ENCODE measurements around the gene UPK3BL2. TPM values are rescaled to one million over a fixed set of nuclear protein-coding genes. Genes with fewer than 3 reads are reported as not detected.
"Not testable (repeated sequence)": the region's sequence is repeated elsewhere in the genome, so short reads cannot be mapped to it uniquely, and the experiment has no call there.

Gene UPK3BL2
- total and polyA plus RNA-seq, 2 of the 4 experiments (the other 2 are of a cell fraction), result 0.18 to 5.7 TPM

DNA sequence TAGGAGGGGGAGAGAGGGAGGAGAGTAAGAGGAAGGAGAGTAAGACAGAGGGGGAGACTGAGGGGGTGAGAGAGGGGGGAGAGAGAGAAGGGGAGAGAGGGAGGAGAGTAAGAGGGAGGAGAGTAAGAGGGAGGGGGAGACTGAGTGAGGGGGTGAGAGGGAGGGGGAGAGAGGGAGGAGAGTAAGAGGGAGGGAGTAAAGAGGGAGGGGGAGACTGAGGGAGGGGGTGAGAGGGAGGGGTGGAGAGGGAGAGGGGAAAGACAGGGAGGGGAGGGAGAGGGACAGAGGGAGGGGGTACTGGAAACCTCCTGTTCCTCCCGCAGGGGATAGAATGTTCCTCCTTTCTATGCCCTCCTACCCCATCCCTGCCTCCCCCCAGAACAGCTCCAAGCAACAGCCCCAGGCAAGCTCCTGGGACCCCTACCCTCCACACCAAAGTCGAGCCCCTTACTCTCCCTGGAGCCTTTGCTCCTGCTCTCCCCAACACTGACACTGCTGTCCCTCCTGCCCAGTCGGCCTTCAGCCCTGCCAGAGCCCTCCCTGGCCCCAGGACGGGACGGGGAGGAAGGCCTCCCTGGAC lies 30.8 kb downstream of the UPK3BL2 start:
- H2BK20ac ChIP-seq (ENCODE audit: low read depth, low read length); H4K5ac ChIP-seq (ENCODE audit: low read depth, low read length); H3K9me1 ChIP-seq (ENCODE audit: insufficient read depth, low read length); H3K18ac ChIP-seq (ENCODE audit: low read depth, low read length); in situ Hi-C loops (cut with MboI; ENCODE audit: low sequenced_read_pairs); dilution Hi-C loops (cut with HindIII; ENCODE audit: low sequenced_read_pairs, unreplicated experiment); POLR2A ChIA-PET (ENCODE audit: unreplicated experiment); H3K36me3 ChIP-seq (ENCODE audit: control insufficient read depth, insufficient read depth, low read length); H3K79me1 ChIP-seq (ENCODE audit: low read depth in 1 of 2, low read length in 2 of 2); H3K4me1 ChIP-seq (ENCODE audit: control insufficient read depth, insufficient read depth, low read length); CTCF ChIA-PET; intact Hi-C loops (cut with micrococcal nuclease); H3K9me3 ChIP-seq (ENCODE audit: control insufficient read depth, insufficient read depth, low read length); BruUV-seq (replicated peaks); H2AFZ ChIP-seq (replicated peaks; ENCODE audit: low read length, poor library complexity); H4K20me1 ChIP-seq (ENCODE audit: insufficient read depth, low read length); H3K27me3 ChIP-seq (ENCODE audit: control insufficient read depth, insufficient read depth, low read length); H2AK9ac ChIP-seq (replicated peaks; ENCODE audit: low read depth, low read length, poor library complexity): not testable (repeated sequence)
- H2BK120ac ChIP-seq (ENCODE audit: low read depth, low read length), result peak overlapping the region; percentile 89
- no CpG with 5 or more reads among the region's 5 CpGs for WGBS, 2 experiments (ENCODE audit: extremely low coverage in 2 of 2, insufficient read length in 1 of 2)
- peak overlapping the region; percentile 72 for H2BK5ac ChIP-seq (ENCODE audit: low read depth, low read length, poor library complexity, severe bottlenecking)
- 0 out of 2 replicates have a peak overlapping the region, but pooled peaks have one; percentile 32 for H3K56ac ChIP-seq (ENCODE audit: extremely low read depth, insufficient read depth, low read length)
- H2AK5ac ChIP-seq (ENCODE audit: low read depth, low read length), result peak overlapping the region; percentile 98
- H2BK15ac ChIP-seq (ENCODE audit: low read depth, low read length), result peak overlapping the region; percentile 99; the same call in 1 of the 3 replicates
- peak overlapping the region; percentile 26; the same call in 1 of the 2 replicates for H3K4me3 ChIP-seq (ENCODE audit: insufficient read depth, low read depth, low read length)
- H4K91ac ChIP-seq (ENCODE audit: insufficient read depth, low read depth, low read length), result peak overlapping the region; percentile 75
- peak overlapping the region; percentile 31; the same call in 1 of the 2 replicates for H3K23ac ChIP-seq (ENCODE audit: low read depth, low read length)
- peak; percentile 66 for TF ChIP-seq MAZ (IDR thresholded peaks at IDR 0.05; ENCODE audit: borderline replicate concordance, low read depth, low read length)
- peak overlapping the region; percentile 96 for H3K14ac ChIP-seq (replicated peaks; ENCODE audit: low read depth, low read length)
- peak; percentile 74 for DNase-seq
- H3K9ac ChIP-seq (ENCODE audit: low read depth, low read length), result peak overlapping the region; percentile 57
- H3K4ac ChIP-seq (ENCODE audit: low read depth, low read length), result peak overlapping the region; percentile 92
- H4K8ac ChIP-seq (ENCODE audit: low read depth in 2 of 2, low read length in 2 of 2), result peak overlapping the region; percentile 91 to 95; a peak in 3 of 4 replicates
- ATAC-seq (ENCODE audit: low read depth), result peak; percentile 9
- peak overlapping the region; percentile 45; the same call in 1 of the 2 replicates for H3K27ac ChIP-seq (ENCODE audit: insufficient read depth, low read length)
- H3K4me2 ChIP-seq (ENCODE audit: low read depth, low read length), result peak overlapping the region; percentile 50; the same call in 1 of the 2 replicates

DNA sequence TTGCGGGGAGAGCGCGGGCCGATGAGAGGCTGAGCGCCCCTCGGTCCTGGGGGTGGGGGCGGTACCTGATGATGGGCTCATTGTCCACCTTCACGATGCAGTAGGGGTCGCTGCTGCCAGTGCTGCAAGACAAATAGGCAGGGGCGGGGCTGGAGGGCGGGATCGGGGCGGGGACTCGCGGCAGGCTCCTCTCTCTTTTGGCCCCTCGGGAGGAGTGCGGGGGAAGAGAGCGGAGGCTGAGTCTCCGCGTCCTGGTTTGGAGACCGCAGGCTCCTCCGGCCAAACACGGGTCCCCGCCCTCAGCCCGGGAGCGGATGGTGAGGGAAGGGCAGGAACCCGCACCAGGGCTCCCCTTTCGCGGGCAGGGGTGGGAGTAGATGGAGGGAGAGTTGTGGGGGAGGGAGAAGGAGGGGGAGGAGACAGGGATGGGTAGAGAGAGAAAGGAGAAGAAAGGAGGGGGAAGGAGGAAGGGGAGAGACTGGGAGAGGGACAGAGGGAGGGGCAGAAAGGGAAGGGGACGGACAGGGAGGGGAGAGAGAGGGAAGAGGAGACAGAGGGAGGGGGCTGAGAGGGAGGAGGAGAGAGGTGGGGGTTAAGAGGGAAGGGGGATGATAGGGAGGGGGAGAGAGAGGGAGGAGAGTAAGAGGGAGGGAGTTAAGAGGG lies 31.5 kb downstream of the UPK3BL2 start:
- dilution Hi-C loops (cut with HindIII; ENCODE audit: low sequenced_read_pairs, unreplicated experiment); H2BK5ac ChIP-seq (ENCODE audit: low read depth, low read length, poor library complexity, severe bottlenecking); H3K27me3 ChIP-seq (ENCODE audit: control insufficient read depth, insufficient read depth, low read length); H4K8ac ChIP-seq (ENCODE audit: low read depth in 2 of 2, low read length in 2 of 2); H3K4me1 ChIP-seq (ENCODE audit: control insufficient read depth, insufficient read depth, low read length); H3K27ac ChIP-seq (ENCODE audit: insufficient read depth, low read length); H4K20me1 ChIP-seq (ENCODE audit: insufficient read depth, low read length); H3K36me3 ChIP-seq (ENCODE audit: control insufficient read depth, insufficient read depth, low read length); H2BK15ac ChIP-seq (ENCODE audit: low read depth, low read length); H3K4me3 ChIP-seq (ENCODE audit: insufficient read depth, low read depth, low read length); H3K18ac ChIP-seq (ENCODE audit: low read depth, low read length); H2BK20ac ChIP-seq (ENCODE audit: low read depth, low read length); DNase-seq; in situ Hi-C loops (cut with MboI; ENCODE audit: low sequenced_read_pairs); H2AK9ac ChIP-seq (replicated peaks; ENCODE audit: low read depth, low read length, poor library complexity); H2BK120ac ChIP-seq (ENCODE audit: low read depth, low read length); H3K9me3 ChIP-seq (ENCODE audit: control insufficient read depth, insufficient read depth, low read length); H2AK5ac ChIP-seq (ENCODE audit: low read depth, low read length); H3K9ac ChIP-seq (ENCODE audit: low read depth, low read length); H3K14ac ChIP-seq (replicated peaks; ENCODE audit: low read depth, low read length); H3K79me1 ChIP-seq (ENCODE audit: low read depth in 1 of 2, low read length in 2 of 2); H3K56ac ChIP-seq (ENCODE audit: extremely low read depth, insufficient read depth, low read length); CTCF ChIA-PET; H4K91ac ChIP-seq (ENCODE audit: insufficient read depth, low read depth, low read length); intact Hi-C loops (cut with micrococcal nuclease); POLR2A ChIA-PET (ENCODE audit: unreplicated experiment); H3K4ac ChIP-seq (ENCODE audit: low read depth, low read length); H2AFZ ChIP-seq (replicated peaks; ENCODE audit: low read length, poor library complexity); H3K4me2 ChIP-seq (ENCODE audit: low read depth, low read length); BruUV-seq (replicated peaks); H3K9me1 ChIP-seq (ENCODE audit: insufficient read depth, low read length); H4K5ac ChIP-seq (ENCODE audit: low read depth, low read length); H3K23ac ChIP-seq (ENCODE audit: low read depth, low read length): not testable (repeated sequence)
- no CpG with 5 or more reads among the region's 30 CpGs for WGBS, 2 experiments (ENCODE audit: extremely low coverage in 2 of 2, insufficient read length in 1 of 2)
- ATAC-seq (ENCODE audit: low read depth), result peak; percentile 80
